Measurements from ENCODE around the gene TBC1D1. TPM values are rescaled to one million over a fixed set of nuclear protein-coding genes. Genes with fewer than 3 reads are reported as not detected.

Gene TBC1D1
- total and polyA plus RNA-seq, 2 of the 8 experiments (the other 6 are each of a cell fraction or from before 2014, with no cell fraction given) = 96.9 to 162 TPM

DNA sequence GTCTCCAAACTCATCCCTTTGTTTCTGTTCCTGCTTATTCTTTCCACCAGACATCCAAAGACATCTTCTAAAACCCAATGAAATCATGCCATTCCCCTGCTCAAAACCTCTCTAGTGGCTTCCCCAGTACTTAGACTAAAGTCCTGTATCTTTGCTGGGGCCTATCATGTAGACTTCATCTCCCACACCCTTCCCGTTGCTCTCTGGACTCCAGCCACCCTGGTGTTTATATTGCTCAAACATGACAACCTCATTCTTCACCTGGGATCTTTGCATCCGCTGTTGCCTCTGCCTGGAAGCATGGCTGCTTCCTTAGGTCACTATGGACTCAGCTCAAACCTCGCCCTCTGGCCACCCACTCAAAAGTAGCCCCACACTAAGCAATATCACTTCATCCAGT is 23.7 kb downstream of the TBC1D1 start (continued):
- TF ChIP-seq, protein P1, sequence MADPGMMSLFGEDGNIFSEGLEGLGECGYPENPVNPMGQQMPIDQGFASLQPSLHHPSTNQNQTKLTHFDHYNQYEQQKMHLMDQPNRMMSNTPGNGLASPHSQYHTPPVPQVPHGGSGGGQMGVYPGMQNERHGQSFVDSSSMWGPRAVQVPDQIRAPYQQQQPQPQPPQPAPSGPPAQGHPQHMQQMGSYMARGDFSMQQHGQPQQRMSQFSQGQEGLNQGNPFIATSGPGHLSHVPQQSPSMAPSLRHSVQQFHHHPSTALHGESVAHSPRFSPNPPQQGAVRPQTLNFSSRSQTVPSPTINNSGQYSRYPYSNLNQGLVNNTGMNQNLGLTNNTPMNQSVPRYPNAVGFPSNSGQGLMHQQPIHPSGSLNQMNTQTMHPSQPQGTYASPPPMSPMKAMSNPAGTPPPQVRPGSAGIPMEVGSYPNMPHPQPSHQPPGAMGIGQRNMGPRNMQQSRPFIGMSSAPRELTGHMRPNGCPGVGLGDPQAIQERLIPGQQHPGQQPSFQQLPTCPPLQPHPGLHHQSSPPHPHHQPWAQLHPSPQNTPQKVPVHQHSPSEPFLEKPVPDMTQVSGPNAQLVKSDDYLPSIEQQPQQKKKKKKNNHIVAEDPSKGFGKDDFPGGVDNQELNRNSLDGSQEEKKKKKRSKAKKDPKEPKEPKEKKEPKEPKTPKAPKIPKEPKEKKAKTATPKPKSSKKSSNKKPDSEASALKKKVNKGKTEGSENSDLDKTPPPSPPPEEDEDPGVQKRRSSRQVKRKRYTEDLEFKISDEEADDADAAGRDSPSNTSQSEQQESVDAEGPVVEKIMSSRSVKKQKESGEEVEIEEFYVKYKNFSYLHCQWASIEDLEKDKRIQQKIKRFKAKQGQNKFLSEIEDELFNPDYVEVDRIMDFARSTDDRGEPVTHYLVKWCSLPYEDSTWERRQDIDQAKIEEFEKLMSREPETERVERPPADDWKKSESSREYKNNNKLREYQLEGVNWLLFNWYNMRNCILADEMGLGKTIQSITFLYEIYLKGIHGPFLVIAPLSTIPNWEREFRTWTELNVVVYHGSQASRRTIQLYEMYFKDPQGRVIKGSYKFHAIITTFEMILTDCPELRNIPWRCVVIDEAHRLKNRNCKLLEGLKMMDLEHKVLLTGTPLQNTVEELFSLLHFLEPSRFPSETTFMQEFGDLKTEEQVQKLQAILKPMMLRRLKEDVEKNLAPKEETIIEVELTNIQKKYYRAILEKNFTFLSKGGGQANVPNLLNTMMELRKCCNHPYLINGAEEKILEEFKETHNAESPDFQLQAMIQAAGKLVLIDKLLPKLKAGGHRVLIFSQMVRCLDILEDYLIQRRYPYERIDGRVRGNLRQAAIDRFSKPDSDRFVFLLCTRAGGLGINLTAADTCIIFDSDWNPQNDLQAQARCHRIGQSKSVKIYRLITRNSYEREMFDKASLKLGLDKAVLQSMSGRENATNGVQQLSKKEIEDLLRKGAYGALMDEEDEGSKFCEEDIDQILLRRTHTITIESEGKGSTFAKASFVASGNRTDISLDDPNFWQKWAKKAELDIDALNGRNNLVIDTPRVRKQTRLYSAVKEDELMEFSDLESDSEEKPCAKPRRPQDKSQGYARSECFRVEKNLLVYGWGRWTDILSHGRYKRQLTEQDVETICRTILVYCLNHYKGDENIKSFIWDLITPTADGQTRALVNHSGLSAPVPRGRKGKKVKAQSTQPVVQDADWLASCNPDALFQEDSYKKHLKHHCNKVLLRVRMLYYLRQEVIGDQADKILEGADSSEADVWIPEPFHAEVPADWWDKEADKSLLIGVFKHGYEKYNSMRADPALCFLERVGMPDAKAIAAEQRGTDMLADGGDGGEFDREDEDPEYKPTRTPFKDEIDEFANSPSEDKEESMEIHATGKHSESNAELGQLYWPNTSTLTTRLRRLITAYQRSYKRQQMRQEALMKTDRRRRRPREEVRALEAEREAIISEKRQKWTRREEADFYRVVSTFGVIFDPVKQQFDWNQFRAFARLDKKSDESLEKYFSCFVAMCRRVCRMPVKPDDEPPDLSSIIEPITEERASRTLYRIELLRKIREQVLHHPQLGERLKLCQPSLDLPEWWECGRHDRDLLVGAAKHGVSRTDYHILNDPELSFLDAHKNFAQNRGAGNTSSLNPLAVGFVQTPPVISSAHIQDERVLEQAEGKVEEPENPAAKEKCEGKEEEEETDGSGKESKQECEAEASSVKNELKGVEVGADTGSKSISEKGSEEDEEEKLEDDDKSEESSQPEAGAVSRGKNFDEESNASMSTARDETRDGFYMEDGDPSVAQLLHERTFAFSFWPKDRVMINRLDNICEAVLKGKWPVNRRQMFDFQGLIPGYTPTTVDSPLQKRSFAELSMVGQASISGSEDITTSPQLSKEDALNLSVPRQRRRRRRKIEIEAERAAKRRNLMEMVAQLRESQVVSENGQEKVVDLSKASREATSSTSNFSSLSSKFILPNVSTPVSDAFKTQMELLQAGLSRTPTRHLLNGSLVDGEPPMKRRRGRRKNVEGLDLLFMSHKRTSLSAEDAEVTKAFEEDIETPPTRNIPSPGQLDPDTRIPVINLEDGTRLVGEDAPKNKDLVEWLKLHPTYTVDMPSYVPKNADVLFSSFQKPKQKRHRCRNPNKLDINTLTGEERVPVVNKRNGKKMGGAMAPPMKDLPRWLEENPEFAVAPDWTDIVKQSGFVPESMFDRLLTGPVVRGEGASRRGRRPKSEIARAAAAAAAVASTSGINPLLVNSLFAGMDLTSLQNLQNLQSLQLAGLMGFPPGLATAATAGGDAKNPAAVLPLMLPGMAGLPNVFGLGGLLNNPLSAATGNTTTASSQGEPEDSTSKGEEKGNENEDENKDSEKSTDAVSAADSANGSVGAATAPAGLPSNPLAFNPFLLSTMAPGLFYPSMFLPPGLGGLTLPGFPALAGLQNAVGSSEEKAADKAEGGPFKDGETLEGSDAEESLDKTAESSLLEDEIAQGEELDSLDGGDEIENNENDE (IDR thresholded peaks at IDR 0.05; ENCODE audit: insufficient replicate concordance, low read length) = no peak
- TF ChIP-seq TCF12 (IDR thresholded peaks at IDR 0.05; ENCODE audit: low read depth, low read length) (no peak), CTBP2 (IDR thresholded peaks at IDR 0.05; ENCODE audit: borderline replicate concordance, insufficient read depth, insufficient read length, low read length) (no peak), CHD1 (IDR thresholded peaks at IDR 0.05; ENCODE audit: low read depth, low read length) (no peak), POLR2AphosphoS5 (IDR thresholded peaks at IDR 0.05; ENCODE audit: low read depth, low read length) (no peak), SRF (IDR thresholded peaks at IDR 0.05; ENCODE audit: low read depth, low read length) (no peak), GTF2F1 (IDR thresholded peaks at IDR 0.05; ENCODE audit: borderline replicate concordance, low read depth, low read length) (no peak), POU5F1 (IDR thresholded peaks at IDR 0.05; ENCODE audit: low read depth, low read length) (no peak), RNF2 (IDR thresholded peaks at IDR 0.05; ENCODE audit: borderline replicate concordance, low read depth, low read length, missing control alignments, poor library complexity, severe bottlenecking) (no peak)
